Measurements from ENCODE around the gene RPS6KA4. TPM values are rescaled to one million over a fixed set of nuclear protein-coding genes. Genes with fewer than 3 reads are reported as not detected.

The RPS6KA4 gene
- total RNA-seq, 1 experiment from 2014 or later, result 148 TPM

DNA sequence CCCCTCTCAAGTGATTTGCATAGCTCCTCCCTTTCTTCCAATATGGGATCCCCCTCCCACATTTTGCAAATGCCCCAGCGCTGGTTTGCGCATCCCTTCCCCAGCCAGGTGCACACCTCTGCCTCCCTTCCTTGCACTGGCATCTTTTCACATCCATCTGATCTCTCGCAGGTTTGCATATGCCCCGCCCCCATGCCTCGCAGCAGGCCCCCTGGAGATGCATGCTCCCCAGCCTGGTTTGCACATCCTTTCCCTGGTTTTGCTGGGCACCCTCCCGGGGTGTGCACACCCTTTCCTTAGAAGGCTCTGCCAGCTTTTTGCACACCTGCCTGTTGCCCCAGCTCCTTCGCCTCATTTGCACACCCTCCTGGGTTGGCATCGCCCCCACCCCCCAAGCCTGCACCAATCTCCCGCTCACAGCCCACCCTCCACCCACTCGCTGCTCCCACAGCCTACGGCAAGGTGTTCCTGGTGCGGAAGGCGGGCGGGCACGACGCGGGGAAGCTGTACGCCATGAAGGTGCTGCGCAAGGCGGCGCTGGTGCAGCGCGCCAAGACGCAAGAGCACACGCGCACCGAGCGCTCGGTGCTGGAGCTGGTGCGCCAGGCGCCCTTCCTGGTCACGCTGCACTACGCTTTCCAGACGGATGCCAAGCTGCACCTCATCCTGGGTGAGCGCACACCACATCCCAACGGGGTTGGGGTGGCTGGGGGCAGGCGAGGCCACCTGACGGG lies 917 bp downstream of the RPS6KA4 start:
- H2AFZ ChIP-seq (ENCODE audit: low read length), result peak overlapping the region; percentile 88
- H3K27ac ChIP-seq (ENCODE audit: low read length), result peak overlapping the region; percentile 35; the same call in 1 of the 2 replicates
- H3K4me1 ChIP-seq (ENCODE audit: insufficient read depth, low read length), result peaks cover 36% of the 10 kb centered on the region

DNA sequence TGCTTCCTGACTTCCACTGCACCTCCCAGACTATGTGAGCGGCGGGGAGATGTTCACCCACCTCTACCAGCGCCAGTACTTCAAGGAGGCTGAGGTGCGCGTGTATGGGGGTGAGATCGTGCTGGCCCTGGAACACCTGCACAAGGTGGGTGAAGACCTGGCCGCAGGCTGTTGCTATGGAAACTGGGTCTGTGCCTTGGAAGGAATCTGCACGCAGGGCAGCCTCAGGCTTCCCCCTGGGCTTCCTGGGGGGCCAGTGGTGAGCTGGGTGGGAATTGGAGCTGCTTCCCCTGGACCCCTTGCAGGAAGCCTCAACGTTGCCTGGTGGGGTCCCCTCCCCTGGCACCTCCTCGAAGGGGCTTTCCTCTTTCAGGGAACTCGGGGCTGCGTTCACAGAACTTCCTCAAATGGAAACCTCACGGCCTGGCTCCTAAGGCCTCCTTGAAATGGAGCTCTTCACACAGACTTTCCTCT lies 1.5 kb downstream of the RPS6KA4 start:
- Histone ChIP-seq H4K20me1 (ENCODE audit: low read length) (peaks cover 11% of the 10 kb centered on the region; the same call in 1 of the 2 replicates), H3K4me2 (ENCODE audit: low read length) (peak overlapping the region; percentile 96), H3K4me1 (ENCODE audit: insufficient read depth, low read length) (peaks cover 32% of the 10 kb centered on the region), H2AFZ (ENCODE audit: low read length) (no peak overlapping the region), H3K27me3 (ENCODE audit: low read length) (no peaks in the 10 kb centered on the region), H3K9me2 (replicated peaks; ENCODE audit: low read length) (no peaks in the 10 kb centered on the region), H3F3A (ENCODE audit: low read length, unreplicated experiment) (no peaks in the 10 kb centered on the region), H3K36me3 (ENCODE audit: low read depth, low read length) (peaks cover 35% of the 10 kb centered on the region), H3K9ac (ENCODE audit: low read length) (no peak overlapping the region), H3K9me3 (ENCODE audit: low read length) (no peaks in the 10 kb centered on the region), H3K79me2 (ENCODE audit: low read length) (peaks cover 28% of the 10 kb centered on the region), H3K4me3 (ENCODE audit: low read length) (peak overlapping the region; percentile 92), H3K27ac (ENCODE audit: low read length) (no peak overlapping the region)
- ATAC-seq (no peak), DNase-seq (no peak)
- intact Hi-C loops (cut with micrococcal nuclease), result no loop called here
- ChIA-PET POLR2A (ENCODE audit: unreplicated experiment) (interaction anchor here (0.5 kb wide), 1 partner anchor 43 kb away, joined by 3 read pairs; the partner anchor contains the start of gene PRDX5), CTCF (interaction anchor here (0.5 kb wide), 1 partner anchor 227 kb away, joined by 3 read pairs; no protein-coding TSS in a partner anchor)
- BruUV-seq (replicated peaks), result no TSS peak
- no peak for TF ChIP-seq EZH2 (IDR thresholded peaks at IDR 0.05; ENCODE audit: low read length, unreplicated experiment)
- no peak for TF ChIP-seq EZH2phosphoT487 (IDR thresholded peaks at IDR 0.05; ENCODE audit: borderline replicate concordance, low read length)
- TF ChIP-seq, protein P1, sequence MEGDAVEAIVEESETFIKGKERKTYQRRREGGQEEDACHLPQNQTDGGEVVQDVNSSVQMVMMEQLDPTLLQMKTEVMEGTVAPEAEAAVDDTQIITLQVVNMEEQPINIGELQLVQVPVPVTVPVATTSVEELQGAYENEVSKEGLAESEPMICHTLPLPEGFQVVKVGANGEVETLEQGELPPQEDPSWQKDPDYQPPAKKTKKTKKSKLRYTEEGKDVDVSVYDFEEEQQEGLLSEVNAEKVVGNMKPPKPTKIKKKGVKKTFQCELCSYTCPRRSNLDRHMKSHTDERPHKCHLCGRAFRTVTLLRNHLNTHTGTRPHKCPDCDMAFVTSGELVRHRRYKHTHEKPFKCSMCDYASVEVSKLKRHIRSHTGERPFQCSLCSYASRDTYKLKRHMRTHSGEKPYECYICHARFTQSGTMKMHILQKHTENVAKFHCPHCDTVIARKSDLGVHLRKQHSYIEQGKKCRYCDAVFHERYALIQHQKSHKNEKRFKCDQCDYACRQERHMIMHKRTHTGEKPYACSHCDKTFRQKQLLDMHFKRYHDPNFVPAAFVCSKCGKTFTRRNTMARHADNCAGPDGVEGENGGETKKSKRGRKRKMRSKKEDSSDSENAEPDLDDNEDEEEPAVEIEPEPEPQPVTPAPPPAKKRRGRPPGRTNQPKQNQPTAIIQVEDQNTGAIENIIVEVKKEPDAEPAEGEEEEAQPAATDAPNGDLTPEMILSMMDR (conservative IDR thresholded peaks at IDR 0.05; ENCODE audit: low read depth, low read length), result no peak

More for the DNA sequence above, 917 bp downstream of the RPS6KA4 start:
- no TSS peak for BruUV-seq (replicated peaks)
- peaks cover 29% of the 10 kb centered on the region for H3K36me3 ChIP-seq (ENCODE audit: low read depth, low read length)
- H3K4me3 ChIP-seq (ENCODE audit: low read length), result peak overlapping the region; percentile 92
- H3K79me2 ChIP-seq (ENCODE audit: low read length), result peaks cover 28% of the 10 kb centered on the region
- H3F3A ChIP-seq (ENCODE audit: low read length, unreplicated experiment), result no peaks in the 10 kb centered on the region
- ChIA-PET CTCF (interaction anchor here (0.5 kb wide), 1 partner anchor 228 kb away, joined by 3 read pairs; no protein-coding TSS in a partner anchor), POLR2A (ENCODE audit: unreplicated experiment) (no interaction called here)
- no peaks in the 10 kb centered on the region for H3K27me3 ChIP-seq (ENCODE audit: low read length)
- H3K4me2 ChIP-seq (ENCODE audit: low read length), result peak overlapping the region; percentile 96
- TF ChIP-seq, protein P1 (conservative IDR thresholded peaks at IDR 0.05; ENCODE audit: low read depth, low read length), result 0 out of 2 replicates have a peak, but pooled peaks have one; percentile 24
- TF ChIP-seq EZH2 (IDR thresholded peaks at IDR 0.05; ENCODE audit: low read length, unreplicated experiment) (no peak), EZH2phosphoT487 (IDR thresholded peaks at IDR 0.05; ENCODE audit: borderline replicate concordance, low read length) (no peak)
- ATAC-seq (no peak), DNase-seq (peak; percentile 25)
- H3K9me3 ChIP-seq (ENCODE audit: low read length), result no peaks in the 10 kb centered on the region
- H3K9me2 ChIP-seq (replicated peaks; ENCODE audit: low read length), result no peaks in the 10 kb centered on the region
- H4K20me1 ChIP-seq (ENCODE audit: low read length), result peaks cover 11% of the 10 kb centered on the region; the same call in 1 of the 2 replicates
- H3K9ac ChIP-seq (ENCODE audit: low read length), result peak overlapping the region; percentile 85
- intact Hi-C loops (cut with micrococcal nuclease), result loop anchor here (5.0 kb wide), 2 partner anchors 87 to 292 kb away; no protein-coding TSS in a partner anchor

All from PC-3 (cell line).